ENCODE measurements around the gene SIK3. TPM values are rescaled to one million over a fixed set of nuclear protein-coding genes. Genes with fewer than 3 reads are reported as not detected.

SIK3 gene
- total RNA-seq, 4 donors from 2014 or later, result 45.0 to 70.2 (median 48.8) TPM

DNA sequence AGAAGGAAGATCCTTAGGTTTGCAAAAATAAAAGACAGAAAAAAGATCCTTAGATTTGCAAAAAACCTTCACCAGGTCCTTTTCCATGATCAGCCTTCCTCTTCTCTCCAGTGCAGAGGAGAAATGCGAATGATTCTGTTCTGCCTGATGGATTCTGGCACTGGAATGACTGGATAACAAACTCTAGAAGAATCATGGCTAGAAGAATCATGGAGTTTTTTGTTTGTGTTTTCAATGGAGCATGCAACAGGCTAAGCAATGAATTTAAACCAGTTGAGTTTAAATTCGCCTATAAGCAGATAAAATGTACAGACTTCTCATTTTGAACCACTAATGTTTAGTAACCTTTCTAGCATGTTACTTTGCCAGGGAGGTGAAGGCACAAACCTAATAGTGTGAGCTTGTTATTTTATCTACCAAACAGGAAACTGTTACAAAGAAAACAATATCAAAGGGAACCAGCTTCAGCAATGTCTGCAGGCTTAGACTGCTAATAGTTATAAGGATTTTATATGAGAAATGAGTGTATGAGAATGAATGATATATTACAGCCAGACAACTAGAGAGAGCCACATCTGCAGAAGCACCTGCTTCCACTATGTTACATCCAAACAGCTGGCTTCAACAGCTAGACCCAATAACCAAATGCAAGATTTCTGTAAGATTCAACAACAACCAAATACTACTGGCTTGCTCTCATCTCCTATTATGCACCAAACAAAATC, 196.1 kb downstream of the SIK3 start:
- H3K36me3 ChIP-seq, result peaks cover 0 to 7% (median 0%) of the 10 kb centered on the region in 3 donors
- 74 to 80% methylated on average over 2 of the region's 2 CpGs for WGBS, 2 donors
- no peaks in the 10 kb centered on the region for H3K27me3 ChIP-seq
- peaks cover 0 to 31% (median 3%) of the 10 kb centered on the region in 4 donors for H3K4me1 ChIP-seq
- H3K4me3 ChIP-seq, result no peak overlapping the region
- peaks cover 0 to 4% (median 0%) of the 10 kb centered on the region in 4 donors for H3K9me3 ChIP-seq
- no peak for TF ChIP-seq POLR2A (IDR thresholded peaks at IDR 0.05)
- no peak for TF ChIP-seq EP300 (IDR thresholded peaks at IDR 0.05)
- no peak for DNase-seq (ENCODE audit: low spot score in 2 of 2)
- H3K27ac ChIP-seq, result no peak overlapping the region

DNA sequence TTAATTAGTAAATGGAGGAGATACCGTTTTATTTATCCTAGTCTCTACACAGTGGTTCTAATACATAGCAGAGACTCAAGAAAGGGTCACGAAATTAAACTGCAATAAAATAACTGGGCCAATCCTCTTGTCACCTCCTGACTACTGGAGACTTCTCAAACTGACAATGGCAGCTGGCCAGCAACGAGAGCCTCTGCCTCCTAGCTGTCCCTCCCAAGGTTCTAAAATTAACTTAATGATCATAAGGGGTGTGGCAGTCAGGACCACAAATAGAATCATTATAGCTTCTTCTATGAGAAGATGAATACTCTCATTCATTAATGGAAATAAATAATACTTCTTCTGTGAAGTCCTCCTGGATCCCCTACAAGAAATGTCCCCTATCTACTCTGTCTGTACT, 197.0 kb downstream of the SIK3 start:
- WGBS, 2 donors, result 55 to 56% methylated on average over 3 of the region's 3 CpGs
- Histone ChIP-seq H3K27me3 (no peaks in the 10 kb centered on the region), H3K36me3 (peaks cover 0 to 16% (median 0%) of the 10 kb centered on the region in 3 donors), H3K4me3 (no peak overlapping the region), H3K4me1 (peaks cover 0 to 34% (median 3%) of the 10 kb centered on the region in 4 donors), H3K27ac (no peak overlapping the region), H3K9me3 (peaks cover 0 to 4% (median 0%) of the 10 kb centered on the region in 4 donors)
- TF ChIP-seq, protein P1, sequence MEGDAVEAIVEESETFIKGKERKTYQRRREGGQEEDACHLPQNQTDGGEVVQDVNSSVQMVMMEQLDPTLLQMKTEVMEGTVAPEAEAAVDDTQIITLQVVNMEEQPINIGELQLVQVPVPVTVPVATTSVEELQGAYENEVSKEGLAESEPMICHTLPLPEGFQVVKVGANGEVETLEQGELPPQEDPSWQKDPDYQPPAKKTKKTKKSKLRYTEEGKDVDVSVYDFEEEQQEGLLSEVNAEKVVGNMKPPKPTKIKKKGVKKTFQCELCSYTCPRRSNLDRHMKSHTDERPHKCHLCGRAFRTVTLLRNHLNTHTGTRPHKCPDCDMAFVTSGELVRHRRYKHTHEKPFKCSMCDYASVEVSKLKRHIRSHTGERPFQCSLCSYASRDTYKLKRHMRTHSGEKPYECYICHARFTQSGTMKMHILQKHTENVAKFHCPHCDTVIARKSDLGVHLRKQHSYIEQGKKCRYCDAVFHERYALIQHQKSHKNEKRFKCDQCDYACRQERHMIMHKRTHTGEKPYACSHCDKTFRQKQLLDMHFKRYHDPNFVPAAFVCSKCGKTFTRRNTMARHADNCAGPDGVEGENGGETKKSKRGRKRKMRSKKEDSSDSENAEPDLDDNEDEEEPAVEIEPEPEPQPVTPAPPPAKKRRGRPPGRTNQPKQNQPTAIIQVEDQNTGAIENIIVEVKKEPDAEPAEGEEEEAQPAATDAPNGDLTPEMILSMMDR (IDR thresholded peaks at IDR 0.05), result no peak
- TF ChIP-seq POLR2A (IDR thresholded peaks at IDR 0.05), result no peak
- no peak for TF ChIP-seq EP300 (IDR thresholded peaks at IDR 0.05)
- no peak for DNase-seq (ENCODE audit: low spot score in 2 of 2)

DNA sequence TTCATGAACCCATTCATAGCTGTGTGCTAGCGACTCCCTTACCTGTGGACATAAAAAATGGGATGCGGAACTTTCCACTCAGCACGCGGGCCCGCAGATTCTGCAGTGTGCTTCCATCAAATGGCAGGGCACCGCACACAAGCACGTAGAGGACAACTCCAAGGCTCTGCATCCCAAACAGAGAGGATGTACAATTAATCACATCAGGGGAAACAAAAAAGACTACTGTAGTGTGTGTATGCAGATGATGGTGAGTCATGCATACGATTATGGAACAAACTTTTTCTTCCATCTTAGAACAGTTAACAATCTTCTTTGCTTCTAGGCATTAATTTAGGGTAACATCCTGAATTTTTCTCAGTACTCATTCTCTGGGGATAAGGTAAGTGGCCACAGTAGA, 202.0 kb downstream of the SIK3 start:
- Histone ChIP-seq H3K27me3 (no peaks in the 10 kb centered on the region), H3K9me3 (peaks cover 0 to 4% (median 0%) of the 10 kb centered on the region in 4 donors), H3K4me1 (peaks cover 0 to 20% (median 0%) of the 10 kb centered on the region in 4 donors), H3K36me3 (peaks cover 0 to 44% (median 0%) of the 10 kb centered on the region in 3 donors), H3K27ac (no peak overlapping the region), H3K4me3 (no peak overlapping the region)
- 77 to 83% methylated on average over 8 of the region's 8 CpGs for WGBS, 2 donors
- TF ChIP-seq POLR2A (IDR thresholded peaks at IDR 0.05), result no peak
- TF ChIP-seq, protein P1 (IDR thresholded peaks at IDR 0.05), result no peak
- TF ChIP-seq EP300 (IDR thresholded peaks at IDR 0.05), result no peak
- no peak for DNase-seq (ENCODE audit: low spot score in 2 of 2)

DNA sequence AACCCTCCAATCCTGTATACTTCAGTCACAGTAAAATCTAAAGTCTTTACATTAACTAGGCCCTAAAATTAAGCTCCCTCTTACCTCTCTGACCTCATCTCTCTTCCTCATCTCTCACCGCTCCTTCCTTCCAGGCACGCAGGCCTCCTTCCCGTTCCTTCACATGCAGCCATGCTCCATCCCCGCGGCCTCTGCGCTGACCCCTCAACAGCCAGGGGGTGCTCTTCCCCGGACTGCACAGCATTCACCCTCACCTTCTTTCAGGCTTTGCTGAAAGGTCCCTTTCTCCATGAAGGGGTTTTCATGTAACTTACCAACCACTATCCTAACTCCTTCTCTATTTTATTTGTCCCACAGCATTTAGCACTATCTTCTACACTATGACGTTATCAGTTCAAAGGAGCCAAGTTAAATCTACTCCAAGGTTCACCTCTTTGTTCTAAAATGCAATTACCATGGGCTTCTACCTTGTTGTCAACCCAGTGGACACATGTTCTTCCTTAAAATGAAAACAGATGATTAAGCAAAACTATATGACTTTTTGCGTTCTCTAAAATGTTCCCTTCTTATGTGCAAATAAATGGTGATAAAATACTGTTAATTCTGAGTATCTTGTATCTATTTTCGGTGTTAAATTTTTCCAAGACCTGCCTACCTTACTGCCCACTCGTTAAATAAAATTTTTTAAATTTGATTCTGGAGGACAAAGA, 203.0 kb downstream of the SIK3 start:
- no peaks in the 10 kb centered on the region for H3K27me3 ChIP-seq
- H3K27ac ChIP-seq, result no peak overlapping the region
- DNase-seq (ENCODE audit: low spot score in 2 of 2), result peak; percentile 16 to 27
- peaks cover 0 to 15% (median 0%) of the 10 kb centered on the region in 4 donors for H3K4me1 ChIP-seq
- peaks cover 0 to 44% (median 0%) of the 10 kb centered on the region in 3 donors for H3K36me3 ChIP-seq
- no peak overlapping the region for H3K4me3 ChIP-seq
- TF ChIP-seq, protein P1 (IDR thresholded peaks at IDR 0.05), result peak; percentile 11 to 61 (median 28)
- TF ChIP-seq POLR2A (IDR thresholded peaks at IDR 0.05), result no peak
- 46% methylated on average over 11 of the region's 11 CpGs for WGBS, 2 donors
- H3K9me3 ChIP-seq, result peaks cover 0 to 4% (median 0%) of the 10 kb centered on the region in 4 donors

DNA sequence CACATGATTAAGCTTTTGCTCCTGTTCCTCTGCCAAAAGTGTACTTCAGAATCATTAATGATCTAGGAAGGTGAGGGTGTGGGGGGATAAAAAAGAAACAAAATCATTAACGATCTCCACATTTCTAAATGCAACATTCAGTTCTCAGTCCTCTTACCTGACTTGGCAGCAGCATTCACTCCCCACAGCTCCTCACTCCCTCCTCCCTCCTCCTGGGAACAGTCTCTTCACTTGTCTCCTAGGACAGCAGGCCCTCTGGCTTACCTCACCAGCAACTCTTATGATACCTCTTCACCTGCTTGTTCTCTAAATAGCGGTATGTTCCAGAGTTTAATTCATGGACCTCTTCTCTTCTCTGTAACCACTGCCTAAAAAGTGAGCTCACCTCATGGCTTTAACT, 204.3 kb downstream of the SIK3 start:
- H3K27me3 ChIP-seq, result no peaks in the 10 kb centered on the region
- DNase-seq (ENCODE audit: low spot score in 2 of 2), result no peak
- H3K27ac ChIP-seq, result no peak overlapping the region
- H3K36me3 ChIP-seq, result peaks cover 0 to 40% (median 0%) of the 10 kb centered on the region in 3 donors
- no peak overlapping the region for H3K4me3 ChIP-seq
- TF ChIP-seq POLR2A (IDR thresholded peaks at IDR 0.05) (no peak), EP300 (IDR thresholded peaks at IDR 0.05) (no peak)
- TF ChIP-seq, protein P1 (IDR thresholded peaks at IDR 0.05), result no peak
- WGBS, 2 donors, result 89 to 91% methylated on average over 2 of the region's 2 CpGs
- H3K9me3 ChIP-seq, result no peaks in the 10 kb centered on the region
- H3K4me1 ChIP-seq, result peaks cover 0 to 16% (median 0%) of the 10 kb centered on the region in 4 donors
